Measurements from ENCODE around the gene GSS.

DNA sequence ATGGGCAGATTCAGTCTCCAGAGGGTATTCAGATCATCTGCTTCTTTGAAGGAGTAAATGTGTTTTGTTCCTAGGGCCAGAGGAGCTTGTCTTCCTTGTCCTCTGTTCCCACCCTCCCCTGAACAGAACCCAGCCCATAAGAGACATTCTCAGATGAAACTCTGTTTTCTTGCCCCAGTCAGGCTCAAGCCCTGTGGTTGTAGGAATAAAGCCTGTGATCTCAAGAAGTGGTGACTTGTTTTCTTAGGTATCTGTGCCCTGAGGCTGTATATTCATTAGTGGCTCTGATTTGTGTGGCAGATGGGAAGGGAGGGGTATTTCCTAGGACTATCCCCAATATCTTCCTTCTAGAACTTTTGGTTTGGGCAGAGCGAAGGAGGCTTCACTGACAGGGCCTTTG, 27.9 kb downstream of the GSS start:
- no peak for TF ChIP-seq EZH2 (IDR thresholded peaks at IDR 0.05; ENCODE audit: insufficient read depth, poor library complexity, severe bottlenecking)
- TF ChIP-seq EZH2phosphoT487 (IDR thresholded peaks at IDR 0.05; ENCODE audit: insufficient read depth, low read depth) = no peak
